ENCODE measurements around the gene AFF3.

DNA sequence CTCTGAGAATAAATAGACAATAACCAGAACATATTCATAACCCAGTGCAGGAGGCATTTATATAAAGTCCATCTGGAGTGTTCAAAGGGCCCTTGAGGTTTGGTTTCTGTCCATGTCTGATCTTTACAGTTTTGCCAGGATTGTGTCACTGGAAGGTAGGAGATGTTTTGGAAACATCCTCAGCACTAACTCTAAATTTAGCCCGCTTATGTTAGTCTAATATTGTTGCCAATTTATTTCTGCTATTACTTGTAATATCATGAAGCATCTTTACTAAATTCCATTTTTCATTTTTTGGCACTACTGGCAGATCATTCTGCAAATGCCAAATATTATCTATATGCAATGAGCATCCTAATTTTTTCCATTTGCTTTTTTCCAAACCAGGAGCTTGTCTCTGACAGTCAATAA lies 630.2 kb downstream of the AFF3 start:
- TF ChIP-seq, protein P1, sequence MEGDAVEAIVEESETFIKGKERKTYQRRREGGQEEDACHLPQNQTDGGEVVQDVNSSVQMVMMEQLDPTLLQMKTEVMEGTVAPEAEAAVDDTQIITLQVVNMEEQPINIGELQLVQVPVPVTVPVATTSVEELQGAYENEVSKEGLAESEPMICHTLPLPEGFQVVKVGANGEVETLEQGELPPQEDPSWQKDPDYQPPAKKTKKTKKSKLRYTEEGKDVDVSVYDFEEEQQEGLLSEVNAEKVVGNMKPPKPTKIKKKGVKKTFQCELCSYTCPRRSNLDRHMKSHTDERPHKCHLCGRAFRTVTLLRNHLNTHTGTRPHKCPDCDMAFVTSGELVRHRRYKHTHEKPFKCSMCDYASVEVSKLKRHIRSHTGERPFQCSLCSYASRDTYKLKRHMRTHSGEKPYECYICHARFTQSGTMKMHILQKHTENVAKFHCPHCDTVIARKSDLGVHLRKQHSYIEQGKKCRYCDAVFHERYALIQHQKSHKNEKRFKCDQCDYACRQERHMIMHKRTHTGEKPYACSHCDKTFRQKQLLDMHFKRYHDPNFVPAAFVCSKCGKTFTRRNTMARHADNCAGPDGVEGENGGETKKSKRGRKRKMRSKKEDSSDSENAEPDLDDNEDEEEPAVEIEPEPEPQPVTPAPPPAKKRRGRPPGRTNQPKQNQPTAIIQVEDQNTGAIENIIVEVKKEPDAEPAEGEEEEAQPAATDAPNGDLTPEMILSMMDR (IDR thresholded peaks at IDR 0.05), result no peak
- no peak for TF ChIP-seq POLR2A (IDR thresholded peaks at IDR 0.05)
